ENCODE results near the gene KBTBD13. TPM values are rescaled to one million over a fixed set of nuclear protein-coding genes. Genes with fewer than 3 reads are reported as not detected.

KBTBD13 gene
- total and polyA plus RNA-seq, 12 donors, result not detected

DNA sequence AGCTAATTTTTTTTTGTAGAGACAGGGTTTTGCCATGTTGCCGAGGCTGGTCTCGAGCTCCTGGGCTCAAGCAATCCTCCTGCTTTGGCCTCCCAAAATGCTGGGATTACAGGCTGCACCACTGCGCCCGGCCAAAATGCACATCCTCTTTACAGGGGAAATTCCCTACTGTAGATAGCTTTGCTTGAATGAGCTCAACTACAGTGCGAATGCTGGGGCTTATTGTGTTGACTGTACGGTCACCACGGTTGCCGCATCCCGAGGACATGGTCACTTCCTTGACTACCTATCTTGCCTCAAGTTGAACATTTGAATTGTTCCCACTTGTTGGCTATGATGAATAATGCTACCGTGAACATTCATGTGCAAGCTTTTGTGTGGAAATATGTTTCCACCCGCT lies 41.8 kb upstream of the KBTBD13 start:
- intact Hi-C loops (cut with DNase I), result no loop called here
- Histone ChIP-seq H3K27me3 (no peaks in the 10 kb centered on the region), H3K36me3 (replicated peaks in 1 of 2) (no peaks in the 10 kb centered on the region), H3K4me3 (no peak overlapping the region), H3K4me1 (replicated peaks in 1 of 2) (no peaks in the 10 kb centered on the region), H3K9me3 (replicated peaks in 1 of 3) (no peaks in the 10 kb centered on the region), H3K27ac (no peak overlapping the region)
- 85 to 92% (median 89%) methylated on average over 11 of the region's 11 CpGs for WGBS, 4 donors
- DNase-seq, result no peak
- TF ChIP-seq POLR2A (IDR thresholded peaks at IDR 0.05), result no peak
- TF ChIP-seq, protein P1, sequence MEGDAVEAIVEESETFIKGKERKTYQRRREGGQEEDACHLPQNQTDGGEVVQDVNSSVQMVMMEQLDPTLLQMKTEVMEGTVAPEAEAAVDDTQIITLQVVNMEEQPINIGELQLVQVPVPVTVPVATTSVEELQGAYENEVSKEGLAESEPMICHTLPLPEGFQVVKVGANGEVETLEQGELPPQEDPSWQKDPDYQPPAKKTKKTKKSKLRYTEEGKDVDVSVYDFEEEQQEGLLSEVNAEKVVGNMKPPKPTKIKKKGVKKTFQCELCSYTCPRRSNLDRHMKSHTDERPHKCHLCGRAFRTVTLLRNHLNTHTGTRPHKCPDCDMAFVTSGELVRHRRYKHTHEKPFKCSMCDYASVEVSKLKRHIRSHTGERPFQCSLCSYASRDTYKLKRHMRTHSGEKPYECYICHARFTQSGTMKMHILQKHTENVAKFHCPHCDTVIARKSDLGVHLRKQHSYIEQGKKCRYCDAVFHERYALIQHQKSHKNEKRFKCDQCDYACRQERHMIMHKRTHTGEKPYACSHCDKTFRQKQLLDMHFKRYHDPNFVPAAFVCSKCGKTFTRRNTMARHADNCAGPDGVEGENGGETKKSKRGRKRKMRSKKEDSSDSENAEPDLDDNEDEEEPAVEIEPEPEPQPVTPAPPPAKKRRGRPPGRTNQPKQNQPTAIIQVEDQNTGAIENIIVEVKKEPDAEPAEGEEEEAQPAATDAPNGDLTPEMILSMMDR (IDR thresholded peaks at IDR 0.05), result no peak

DNA sequence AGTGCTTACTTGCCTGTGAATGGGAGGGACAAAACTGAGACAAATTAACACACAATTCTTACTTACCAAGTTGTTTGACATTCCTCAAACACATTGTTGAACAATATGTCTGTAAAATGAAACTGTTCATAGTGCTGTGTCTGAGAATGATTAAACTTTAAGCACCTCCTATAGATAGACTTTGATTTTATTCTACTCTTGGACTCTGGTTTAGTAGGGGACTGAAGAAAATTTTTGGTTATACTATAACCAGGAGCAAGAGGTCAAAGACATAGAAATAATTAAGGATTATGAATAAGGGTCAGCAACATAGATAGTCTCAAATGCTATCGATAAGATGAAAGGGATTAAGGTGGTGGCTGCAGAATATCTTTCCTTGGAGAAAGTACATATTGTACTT lies 39.2 kb upstream of the KBTBD13 start:
- Histone ChIP-seq H3K27ac (no peak overlapping the region), H3K36me3 (replicated peaks in 1 of 2) (no peaks in the 10 kb centered on the region), H3K27me3 (no peaks in the 10 kb centered on the region), H3K4me1 (replicated peaks in 1 of 2) (no peaks in the 10 kb centered on the region), H3K9me3 (replicated peaks in 1 of 3) (no peaks in the 10 kb centered on the region), H3K4me3 (no peak overlapping the region)
- TF ChIP-seq POLR2A (IDR thresholded peaks at IDR 0.05), result no peak
- TF ChIP-seq, protein P1 (IDR thresholded peaks at IDR 0.05), result no peak
- 81 to 87% (median 84%) methylated on average over 1 of the region's 1 CpG for WGBS, 4 donors
- intact Hi-C loops (cut with DNase I), result no loop called here
- no peak for DNase-seq

DNA sequence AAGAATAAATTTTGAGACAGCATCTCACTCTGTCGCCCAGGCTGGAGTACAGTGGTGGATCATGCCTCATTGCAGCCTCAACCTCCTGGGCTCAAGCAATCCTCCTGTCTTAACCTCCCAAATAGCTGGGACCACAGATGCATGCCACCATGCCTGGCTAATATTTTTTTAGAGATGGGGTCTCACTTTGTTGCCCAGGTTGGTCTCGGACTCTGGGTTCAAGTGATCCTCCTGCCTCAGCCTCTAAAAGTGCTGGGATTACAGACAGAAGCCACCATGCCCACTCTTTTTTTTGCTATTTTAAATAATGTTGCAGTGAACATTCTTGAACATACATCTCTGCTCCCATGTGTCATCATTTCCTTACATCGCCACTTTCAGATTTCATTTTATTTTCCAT lies 38.1 kb upstream of the KBTBD13 start:
- no peak overlapping the region for H3K4me3 ChIP-seq
- H3K27ac ChIP-seq, result no peak overlapping the region
- TF ChIP-seq POLR2A (IDR thresholded peaks at IDR 0.05), result no peak
- TF ChIP-seq, protein P1 (IDR thresholded peaks at IDR 0.05), result no peak
- H3K9me3 ChIP-seq (replicated peaks in 1 of 3), result no peaks in the 10 kb centered on the region
- no peak for DNase-seq
- no peaks in the 10 kb centered on the region for H3K4me1 ChIP-seq (replicated peaks in 1 of 2)
- 66 to 87% (median 83%) methylated on average over 3 of the region's 3 CpGs for WGBS, 4 donors
- no peaks in the 10 kb centered on the region for H3K36me3 ChIP-seq (replicated peaks in 1 of 2)
- intact Hi-C loops (cut with DNase I), result no loop called here
- H3K27me3 ChIP-seq, result no peaks in the 10 kb centered on the region

GRCh38 chr15:65038836-65039235 lies 37.7 kb upstream of the KBTBD13 start:
- Histone ChIP-seq H3K27ac (no peak overlapping the region), H3K36me3 (replicated peaks in 1 of 2) (no peaks in the 10 kb centered on the region), H3K27me3 (no peaks in the 10 kb centered on the region), H3K9me3 (replicated peaks in 1 of 3) (no peaks in the 10 kb centered on the region), H3K4me3 (no peak overlapping the region), H3K4me1 (replicated peaks in 1 of 2) (no peaks in the 10 kb centered on the region)
- DNase-seq, result peak in 2 of 7 donors; percentile 33 to 52
- TF ChIP-seq, protein P1 (IDR thresholded peaks at IDR 0.05), result no peak
- no peak for TF ChIP-seq POLR2A (IDR thresholded peaks at IDR 0.05)
- WGBS, 4 donors, result 52 to 90% (median 61%) methylated on average over 2 to 5 of the region's 5 CpGs
- intact Hi-C loops (cut with DNase I), result no loop called here
